OCI-LY3 (cell line): ENCODE measurements around the gene CSNK2B.

Experiments
- EZH2phosphoT487 ChIP-seq: fragments of 200-600 bp; shearing (Covaris generic); IDR thresholded peaks from 2 replicates; pipeline ENCODE4 v1.6.1; 2018; ENCODE audit warnings: antibody characterized with exemption, mixed run types, low read depth
- TF ChIP-seq, protein P1 (sequence below): fragments of 200-600, 300-600 bp; sonication (generic); IDR thresholded peaks from 2 replicates; pipeline ENCODE4 v1.5.1; 2014; ENCODE audit warnings: antibody characterized with exemption, low read length, low read depth

DNA sequence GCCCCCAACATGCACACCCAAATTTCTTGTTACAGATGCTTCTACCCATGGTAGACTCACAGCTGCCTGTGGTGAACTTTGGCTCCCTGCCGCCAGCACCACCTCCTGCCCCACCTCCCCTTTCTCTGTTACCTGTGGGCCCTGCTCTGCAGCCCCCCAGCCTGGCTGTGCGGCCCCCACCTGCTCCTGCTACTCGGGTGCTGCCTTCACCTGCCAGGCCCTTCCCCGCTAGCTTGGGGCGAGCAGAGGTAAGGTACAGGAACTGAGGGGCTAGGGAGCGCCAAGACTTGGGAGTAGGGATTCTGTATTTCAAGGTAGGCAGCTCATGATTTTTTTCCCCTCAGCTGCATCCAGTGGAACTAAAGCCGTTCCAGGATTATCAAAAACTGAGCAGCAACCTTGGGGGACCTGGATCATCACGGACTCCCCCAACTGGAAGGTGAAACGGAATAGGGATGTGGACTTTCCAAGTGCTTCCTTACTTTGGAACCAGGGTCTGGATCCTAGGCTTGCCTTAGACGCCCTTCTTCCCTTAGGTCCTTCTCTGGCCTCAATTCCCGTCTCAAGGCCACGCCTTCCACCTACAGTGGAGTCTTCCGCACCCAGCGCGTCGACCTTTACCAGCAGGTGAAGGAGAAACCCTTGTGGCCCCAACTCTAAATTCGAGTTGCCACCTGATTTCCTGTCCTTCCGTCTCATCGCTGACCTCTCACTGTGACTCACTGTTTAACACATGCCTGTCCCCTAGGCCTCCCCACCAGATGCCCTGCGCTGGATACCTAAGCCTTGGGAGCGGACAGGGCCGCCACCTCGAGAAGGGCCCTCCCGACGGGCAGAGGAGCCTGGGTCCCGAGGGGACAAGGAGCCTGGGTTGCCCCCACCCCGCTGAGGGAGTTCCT, 28.9 kb upstream of the CSNK2B start:
- TF ChIP-seq, protein P1, sequence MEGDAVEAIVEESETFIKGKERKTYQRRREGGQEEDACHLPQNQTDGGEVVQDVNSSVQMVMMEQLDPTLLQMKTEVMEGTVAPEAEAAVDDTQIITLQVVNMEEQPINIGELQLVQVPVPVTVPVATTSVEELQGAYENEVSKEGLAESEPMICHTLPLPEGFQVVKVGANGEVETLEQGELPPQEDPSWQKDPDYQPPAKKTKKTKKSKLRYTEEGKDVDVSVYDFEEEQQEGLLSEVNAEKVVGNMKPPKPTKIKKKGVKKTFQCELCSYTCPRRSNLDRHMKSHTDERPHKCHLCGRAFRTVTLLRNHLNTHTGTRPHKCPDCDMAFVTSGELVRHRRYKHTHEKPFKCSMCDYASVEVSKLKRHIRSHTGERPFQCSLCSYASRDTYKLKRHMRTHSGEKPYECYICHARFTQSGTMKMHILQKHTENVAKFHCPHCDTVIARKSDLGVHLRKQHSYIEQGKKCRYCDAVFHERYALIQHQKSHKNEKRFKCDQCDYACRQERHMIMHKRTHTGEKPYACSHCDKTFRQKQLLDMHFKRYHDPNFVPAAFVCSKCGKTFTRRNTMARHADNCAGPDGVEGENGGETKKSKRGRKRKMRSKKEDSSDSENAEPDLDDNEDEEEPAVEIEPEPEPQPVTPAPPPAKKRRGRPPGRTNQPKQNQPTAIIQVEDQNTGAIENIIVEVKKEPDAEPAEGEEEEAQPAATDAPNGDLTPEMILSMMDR, result no peak
- no peak for TF ChIP-seq EZH2phosphoT487
